Ureter (tissue), 1 donor: ENCODE results near the gene UHMK1. TPM values are rescaled to one million over a fixed set of nuclear protein-coding genes. Genes with fewer than 3 reads are reported as not detected.
"Not testable (repeated sequence)": the region's sequence is repeated elsewhere in the genome, so short reads cannot be mapped to it uniquely, and the experiment has no call there.

ENCODE experiments used
- DNase-seq: peaks from one replicate; pipeline ENCODE4 v3.0.0-alpha.2; 2020; ENCODE audit warnings: low spot score
- total RNA-seq: library from RNA; stranded (reverse); gene quantifications from one replicate; pipeline ENCODE4 v1.2.4, GENCODE V29; 2023
- donor health status: DM: yes; HTN: yes; CAD: no.

Gene UHMK1
- 49.7 TPM for total RNA-seq

DNA sequence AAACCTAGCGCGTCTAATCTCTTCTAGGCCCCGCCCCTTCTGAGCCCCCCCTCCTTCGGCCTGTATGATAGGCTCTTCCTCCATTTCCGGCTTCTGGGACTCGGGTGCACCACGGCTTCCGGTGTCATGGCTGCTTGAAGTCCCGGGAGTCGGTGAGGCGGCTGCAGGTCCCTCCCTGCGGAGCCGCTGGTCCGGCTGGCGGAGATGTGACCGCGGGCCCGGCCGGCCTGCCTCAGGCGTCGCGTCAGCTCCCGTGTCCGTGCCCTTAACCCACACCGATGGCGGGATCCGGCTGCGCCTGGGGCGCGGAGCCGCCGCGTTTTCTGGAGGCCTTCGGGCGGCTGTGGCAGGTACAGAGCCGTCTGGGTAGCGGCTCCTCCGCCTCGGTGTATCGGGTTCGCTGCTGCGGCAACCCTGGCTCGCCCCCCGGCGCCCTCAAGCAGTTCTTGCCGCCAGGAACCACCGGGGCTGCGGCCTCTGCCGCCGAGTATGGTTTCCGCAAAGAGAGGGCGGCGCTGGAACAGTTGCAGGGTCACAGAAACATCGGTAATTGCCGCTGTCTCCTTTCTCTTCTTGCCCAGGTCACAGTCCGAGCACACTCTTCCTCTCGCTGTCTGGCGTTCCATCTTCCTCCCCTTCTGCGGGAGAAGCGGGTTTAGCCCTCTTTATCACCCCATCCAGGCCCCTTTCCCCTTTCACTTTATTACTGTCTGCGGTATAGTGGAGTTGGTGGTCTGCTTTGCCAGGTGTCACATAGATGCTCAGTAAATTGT, at the start of gene UHMK1:
Gene UHMK1, plus strand, starts transcription at position 96 of the 773 bp plus-strand sequence. Its CDS starts 183 bp downstream, at position 279.
- DNase-seq, result peak; percentile 93

GRCh38 chr1:162454361-162454760, 43.3 kb upstream of the UHMK1 start:
- not testable (repeated sequence) for DNase-seq

DNA sequence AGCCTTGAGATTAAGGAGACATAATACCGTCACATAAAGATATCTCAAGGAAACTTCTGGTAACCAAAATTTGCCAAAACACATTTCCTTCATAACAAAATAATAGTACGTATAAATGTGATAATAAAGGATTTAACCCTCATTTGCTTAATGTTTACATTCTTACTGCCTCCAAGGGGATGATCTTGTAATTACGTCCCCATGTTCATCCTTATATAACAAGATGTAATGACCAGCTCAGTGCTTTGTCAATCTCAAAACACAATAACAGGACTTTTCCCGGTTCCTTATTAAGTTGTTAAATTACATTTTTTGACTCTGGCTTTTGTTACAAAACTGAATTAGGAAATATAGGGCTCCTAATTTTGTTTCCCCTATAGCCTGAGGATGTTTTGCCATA, 41.3 kb upstream of the UHMK1 start:
- no peak for DNase-seq

DNA sequence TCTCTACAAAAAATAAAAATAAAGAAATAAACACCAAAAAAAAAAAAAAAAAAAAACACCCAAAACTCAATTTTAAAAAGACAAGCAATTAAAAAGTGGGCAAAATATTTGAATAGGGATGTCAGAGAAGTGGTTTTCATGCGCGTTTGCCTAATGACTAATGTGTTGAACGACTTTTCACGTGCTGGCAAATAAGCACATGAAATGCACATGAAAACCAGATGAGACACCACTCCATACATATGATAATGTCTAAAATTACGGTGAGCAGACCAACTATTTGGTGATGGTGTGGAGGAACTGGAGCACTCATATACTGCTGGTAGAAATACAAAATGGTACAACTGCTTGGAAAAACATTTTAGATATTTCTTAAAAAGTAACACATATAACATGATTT, 39.4 kb upstream of the UHMK1 start:
- no peak for DNase-seq

DNA sequence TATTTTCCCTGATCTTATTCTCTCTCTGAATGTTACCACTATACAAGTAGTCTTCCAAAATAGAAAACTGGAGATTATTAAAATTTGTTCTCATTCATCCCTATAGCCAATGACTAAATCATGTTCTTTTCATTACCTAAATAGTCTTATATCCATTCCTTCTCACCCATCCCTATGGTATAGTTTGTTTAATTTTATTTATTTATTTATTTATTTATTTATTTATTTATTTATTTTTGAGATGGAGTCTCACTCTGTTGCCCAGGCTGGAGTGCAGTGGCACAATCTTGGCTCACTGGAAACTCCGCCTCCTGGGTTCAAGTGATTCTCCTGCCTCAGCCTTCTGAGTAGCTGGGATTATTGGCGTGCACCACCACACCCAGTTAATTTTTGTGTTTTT, 35.2 kb upstream of the UHMK1 start:
- DNase-seq, result not testable (repeated sequence)

- no peak for DNase-seq
These were observed 34.6 kb upstream of the UHMK1 start for GRCh38 chr1:162463021-162463420.

DNA sequence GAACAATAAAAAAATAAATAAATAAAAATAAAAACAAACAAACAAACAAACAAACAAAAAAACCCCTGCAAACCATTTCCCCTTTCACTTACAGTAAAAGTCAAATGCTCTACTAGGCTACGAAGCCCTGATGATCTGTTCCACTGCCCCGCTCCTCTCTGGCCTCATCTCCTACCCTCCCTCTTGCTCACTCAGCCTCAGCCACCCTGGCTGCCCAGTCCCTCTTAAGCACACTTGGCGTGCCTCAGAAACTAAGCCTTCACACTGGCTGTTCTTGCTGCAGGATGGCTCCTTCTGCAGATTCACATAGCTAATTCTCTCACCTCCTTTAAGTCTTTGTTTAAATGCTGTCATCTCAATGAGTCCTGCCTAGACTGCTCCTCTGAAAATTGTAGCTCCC, 30.8 kb upstream of the UHMK1 start:
- no peak for DNase-seq

DNA sequence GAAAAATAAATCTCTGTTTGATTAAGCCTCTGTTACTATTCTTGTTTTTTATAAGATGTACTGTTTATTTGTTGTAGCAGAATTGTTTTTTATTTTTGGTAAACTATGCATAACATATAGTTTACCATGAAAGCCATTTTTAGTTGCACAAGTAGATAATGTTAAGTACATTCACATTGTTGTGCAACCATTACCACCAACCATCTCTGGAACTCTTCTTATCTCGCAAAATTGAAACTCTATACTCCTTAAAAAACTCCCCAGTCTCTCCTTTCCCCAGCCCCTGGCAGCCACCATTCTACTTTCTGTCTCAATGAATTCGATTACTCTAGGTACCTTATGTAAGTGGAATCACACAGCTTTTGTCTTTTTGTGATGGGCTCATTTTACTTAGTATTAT, 27.4 kb upstream of the UHMK1 start:
- DNase-seq, result no peak

- no peak for DNase-seq
These were observed 26.2 kb upstream of the UHMK1 start for GRCh38 chr1:162471290-162471853.

GRCh38 chr1:162475089-162475488, 22.5 kb upstream of the UHMK1 start:
- no peak for DNase-seq

GRCh38 chr1:162475539-162476185, 22.0 kb upstream of the UHMK1 start:
- DNase-seq, result no peak

GRCh38 chr1:162476620-162477019, 21.0 kb upstream of the UHMK1 start:
- DNase-seq, result no peak

DNA sequence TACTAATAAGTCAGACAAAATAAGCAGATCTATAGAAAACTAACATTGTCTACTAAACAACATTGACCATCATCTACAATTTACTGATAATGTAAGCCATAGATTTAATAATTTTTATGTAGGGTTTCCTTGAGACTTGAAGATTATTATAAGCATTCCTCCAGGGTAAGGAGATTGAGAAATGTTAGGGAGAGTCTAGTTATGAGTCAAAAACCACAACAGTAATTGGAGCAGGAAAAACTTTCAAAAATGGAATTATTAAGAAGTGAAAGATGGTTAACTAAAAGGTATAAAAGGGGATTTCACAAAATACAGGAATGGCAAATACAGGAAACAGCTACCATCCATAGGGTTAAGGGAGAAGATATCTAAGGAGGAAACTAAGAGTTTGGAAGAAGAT, 12.4 kb upstream of the UHMK1 start:
- no peak for DNase-seq

DNA sequence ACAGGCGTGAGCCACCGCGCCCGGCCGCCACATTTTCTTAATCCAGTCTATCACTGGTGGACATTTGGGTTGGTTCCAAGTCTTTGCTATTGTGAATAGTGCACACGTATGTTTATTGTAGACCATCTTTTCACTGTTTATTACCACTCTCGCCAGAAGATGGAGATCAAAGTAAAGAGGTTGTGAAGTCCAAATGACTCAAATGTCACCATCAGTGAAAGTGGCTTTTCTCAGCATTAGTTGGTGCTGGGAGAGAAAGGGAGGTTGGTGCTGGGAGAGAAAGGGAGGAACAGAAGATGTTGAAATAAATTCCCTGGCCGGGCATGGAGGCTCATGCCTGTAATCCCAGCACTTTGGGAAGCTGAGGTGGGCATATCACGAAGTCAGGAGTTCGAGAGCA, 10.4 kb upstream of the UHMK1 start:
- no peak for DNase-seq

DNA sequence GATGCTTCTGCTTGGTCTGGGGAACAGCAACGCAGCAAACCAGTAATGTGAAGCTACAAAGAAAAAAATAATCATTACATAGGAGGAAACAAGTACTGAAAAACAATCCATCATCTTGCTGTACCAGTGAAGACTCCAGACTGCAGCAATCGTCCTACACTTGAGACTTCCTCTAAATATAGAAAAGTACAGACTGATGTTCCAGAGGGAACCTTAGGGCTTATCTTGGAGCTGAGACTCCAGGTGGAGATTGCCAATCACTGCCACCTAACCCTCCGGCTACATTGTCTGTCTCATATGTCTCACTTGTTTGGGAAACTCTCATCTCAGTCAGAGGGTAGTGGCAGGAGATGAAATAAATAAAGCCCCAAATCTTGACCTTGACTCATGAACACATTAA, 9.4 kb upstream of the UHMK1 start:
- no peak for DNase-seq

DNA sequence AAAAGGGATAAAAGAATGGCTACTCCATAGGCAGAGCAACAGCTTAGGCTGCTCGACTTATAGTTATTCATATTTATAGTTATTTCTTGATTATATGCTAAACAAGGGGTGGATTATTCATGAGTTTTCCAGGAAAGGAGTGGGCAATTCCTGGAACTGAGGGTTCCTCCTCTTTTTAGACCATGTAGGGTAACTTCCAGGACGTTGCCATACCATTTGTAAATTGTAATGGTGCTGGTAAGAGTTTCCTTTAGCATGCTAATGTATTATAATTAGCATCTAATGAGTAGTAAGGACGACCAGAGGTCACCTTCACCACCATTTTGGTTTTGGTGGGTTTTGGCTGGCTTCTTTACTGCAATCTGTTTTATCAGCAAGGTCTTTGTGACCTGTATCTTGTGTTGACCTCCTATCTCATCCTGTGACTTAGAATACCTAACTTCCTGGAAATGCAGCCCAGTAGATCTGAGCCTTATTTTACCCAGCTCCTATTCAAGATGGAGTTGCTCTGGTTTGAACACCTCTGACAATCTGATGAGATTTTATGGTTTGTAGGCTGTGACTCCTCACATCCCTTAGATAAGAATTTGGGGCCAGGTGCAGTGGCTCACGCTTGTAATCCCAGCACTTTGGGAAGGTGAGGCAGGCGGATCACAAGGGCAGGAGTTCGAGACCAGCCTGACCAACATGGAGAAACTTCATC, 1.9 kb upstream of the UHMK1 start:
- not testable (repeated sequence) for DNase-seq

DNA sequence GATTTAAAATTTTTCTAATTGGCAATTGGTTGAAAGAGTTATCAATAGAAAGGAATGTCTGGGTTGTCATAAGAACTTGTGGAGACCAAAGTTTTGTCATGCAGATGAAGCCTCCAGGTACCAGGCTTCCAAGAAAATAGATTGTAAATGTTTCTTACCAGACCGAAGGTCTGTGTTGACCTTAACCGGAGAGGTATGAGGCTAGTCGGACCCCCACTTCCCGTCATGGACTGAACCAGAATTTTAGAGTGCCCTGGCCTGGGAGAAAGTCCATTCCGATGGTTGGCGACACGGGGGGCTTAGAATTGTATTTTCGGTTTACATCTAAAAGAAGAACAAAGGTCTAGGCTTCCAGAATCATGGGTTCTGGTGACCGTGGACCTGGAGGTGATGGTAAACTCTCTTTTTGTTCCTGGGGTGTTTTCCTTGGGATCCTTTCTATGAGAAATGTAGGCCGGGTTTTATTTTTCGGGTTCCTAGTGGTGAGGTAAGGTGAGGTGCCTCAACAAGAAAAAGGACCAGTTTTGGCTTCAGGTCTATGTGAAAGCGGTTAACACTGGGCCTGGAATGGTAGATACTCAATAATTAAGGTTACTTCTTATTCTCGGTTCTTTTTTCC, 405 bp upstream of the UHMK1 start:
- DNase-seq, result no peak

- no peak for DNase-seq
These were observed 835 bp downstream of the UHMK1 start for GRCh38 chr1:162498496-162498810.

DNA sequence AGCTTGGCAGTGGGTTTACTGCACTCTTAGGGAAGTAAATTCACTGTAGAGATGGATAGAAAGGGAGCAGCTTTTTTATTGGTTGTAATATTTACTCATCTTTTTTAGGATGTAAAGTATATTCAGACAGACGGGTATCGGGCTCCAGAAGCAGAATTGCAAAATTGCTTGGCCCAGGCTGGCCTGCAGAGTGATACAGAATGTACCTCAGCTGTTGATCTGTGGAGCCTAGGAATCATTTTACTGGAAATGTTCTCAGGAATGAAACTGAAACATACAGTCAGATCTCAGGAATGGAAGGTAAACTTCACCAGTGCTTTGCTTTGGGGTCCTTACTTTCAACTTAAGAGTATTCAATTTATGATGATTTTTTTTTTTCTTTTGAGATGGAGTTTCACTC, 3.2 kb downstream of the UHMK1 start:
- DNase-seq, result no peak

DNA sequence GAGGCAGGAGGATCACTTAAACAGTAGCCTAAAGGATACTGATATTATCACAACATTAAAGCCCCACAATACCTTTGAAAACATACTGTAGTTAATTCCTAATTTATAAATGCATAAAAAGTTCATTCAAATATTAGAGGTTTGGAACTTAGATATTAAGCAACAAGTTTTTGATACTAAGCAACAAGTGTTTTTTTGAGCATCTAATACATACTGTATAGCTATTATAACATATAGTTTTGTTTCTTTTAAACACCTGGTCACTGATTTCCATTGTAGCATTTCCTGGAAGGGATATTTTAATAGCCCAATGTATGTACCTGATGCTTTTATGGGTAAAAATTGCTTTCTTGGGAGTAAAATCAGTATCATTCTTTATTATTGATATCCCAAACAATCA, 4.5 kb downstream of the UHMK1 start:
- no peak for DNase-seq

DNA sequence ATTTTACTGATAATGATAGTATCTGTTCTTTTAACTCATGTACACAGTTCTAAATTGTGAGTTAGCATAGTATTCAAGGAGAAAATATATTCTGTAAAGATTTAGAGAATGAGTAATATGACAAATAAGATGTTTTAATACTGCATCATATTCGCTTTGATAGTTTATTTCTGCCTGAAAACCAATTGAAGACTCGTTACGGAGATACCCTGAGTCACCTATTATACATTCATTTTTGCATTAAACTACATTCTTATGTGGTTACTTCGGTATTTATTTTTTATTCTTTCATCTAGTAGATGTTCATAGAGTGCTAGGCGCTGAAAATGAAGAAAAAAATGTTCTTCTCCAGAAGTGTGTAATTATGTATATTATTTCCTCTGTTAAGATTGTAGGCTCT, 5.3 kb downstream of the UHMK1 start:
- DNase-seq, result no peak

DNA sequence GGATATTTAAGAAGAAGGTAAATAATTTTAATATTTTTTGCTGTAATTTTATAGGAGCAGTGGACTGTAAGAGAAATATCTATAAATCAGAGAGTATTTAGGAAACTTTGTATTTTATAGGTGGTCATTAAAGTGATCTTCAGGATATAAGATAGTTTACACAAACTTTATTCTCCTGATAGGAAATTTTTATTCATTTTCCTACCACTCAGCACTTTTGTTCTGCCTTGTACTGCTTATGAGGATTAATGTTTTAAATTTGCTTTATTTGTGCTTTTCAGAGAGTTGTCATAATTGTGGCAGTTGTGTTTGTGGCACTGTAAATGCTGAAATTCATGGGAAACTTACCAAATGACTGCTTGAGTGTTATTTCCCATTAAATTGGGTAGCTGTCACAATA, 29.7 kb downstream of the UHMK1 start:
- no peak for DNase-seq
